K562 treated with DMSO at 1 percent for 48 hours (cell line): Measurements from ENCODE around the gene IQSEC3. TPM values are rescaled to one million over a fixed set of nuclear protein-coding genes. Genes with fewer than 3 reads are reported as not detected.

Source experiments
- total RNA-seq: library from RNA; unstranded; fragments of 300-600 nt; gene quantifications from 2 replicates; pipeline ENCODE4 v1.2.3, GENCODE V29; 2022; ENCODE audit warnings: low replicate concordance; ENCODE audit errors: extremely low read depth

IQSEC3 gene
- total RNA-seq, result not detected in 2 replicates

DNA sequence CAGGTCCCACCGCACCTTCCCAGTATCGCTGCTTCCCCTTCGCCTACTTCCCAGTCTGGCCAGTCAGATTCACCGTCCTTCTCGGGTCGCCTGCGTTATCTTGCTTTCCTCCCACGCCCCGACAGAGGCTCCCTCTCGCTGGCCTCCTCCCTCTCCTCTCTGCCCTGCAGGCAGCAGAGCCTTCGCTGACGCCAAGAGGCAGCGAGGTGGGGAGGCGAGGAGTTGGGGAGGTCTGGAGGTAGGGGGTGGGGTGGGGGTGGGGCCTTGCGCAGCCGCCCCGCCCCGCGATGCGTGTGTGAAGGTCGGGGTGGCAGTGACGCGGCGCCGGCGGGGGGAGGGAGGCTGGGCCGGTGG is at the start of gene IQSEC3:
IQSEC3 (plus strand) TSS at position 340 of the 354 bp plus-strand sequence. CDS start 116 bp downstream, outside the sequence.

GRCh38 chr12:214003-214741 is 147.6 kb downstream of the IQSEC3 start, which contains the start of gene SLC6A12:
Gene SLC6A12, minus strand, starts transcription at chr12:214157. Its CDS starts 4,171 bp downstream, at chr12:209986.

Other genes starting within 250 kb of the IQSEC3 start
- gene SLC6A12, start 147.4 kb downstream of the IQSEC3 start, total RNA-seq, result not detected in 2 replicates
- gene SLC6A13, start 196.1 kb downstream of the IQSEC3 start, total RNA-seq, result not detected in 2 replicates